SK-N-SH (cell line): ENCODE data around the gene DLGAP5. TPM values are rescaled to one million over a fixed set of nuclear protein-coding genes. Genes with fewer than 3 reads are reported as not detected.
A peak's percentile ranks its signal among the peaks of the same experiment; 100 is the strongest.

ENCODE experiments used
- CHD2 ChIP-seq: fragments of 150-350 bp; IDR thresholded peaks from 2 replicates; pipeline ENCODE4 v1.6.1; 2018; ENCODE audit warnings: low read length; ENCODE audit not compliant: partially characterized antibody
- CTCF ChIP-seq: fragments of 200-600 bp; sonication (generic); IDR thresholded peaks from 2 replicates; pipeline ENCODE4 v1.6.1; 2017; ENCODE audit warnings: antibody characterized with exemption, mild to moderate bottlenecking, moderate library complexity
- EP300 ChIP-seq, 2 experiments: IDR thresholded peaks; 2 replicates each; pipeline versions ENCODE4 v1.4.0 to v1.6.1; 2012; ENCODE audit warnings: borderline replicate concordance in 1 of 2, low read depth in 1 of 2, low read length in 1 of 2
- FOXM1 ChIP-seq: IDR thresholded peaks from 2 replicates; pipeline ENCODE4 v1.4.0; 2012; ENCODE audit warnings: low read depth, mild to moderate bottlenecking
- JUND ChIP-seq: IDR thresholded peaks from 2 replicates; pipeline ENCODE4 v1.4.0; 2012
- NFIC ChIP-seq: IDR thresholded peaks from 2 replicates; pipeline ENCODE4 v1.4.0; 2012; ENCODE audit warnings: borderline replicate concordance
- POLR2AphosphoS5 ChIP-seq: IDR thresholded peaks from 2 replicates; pipeline ENCODE4 v1.6.1; 2012; ENCODE audit warnings: low read depth, low read length
- REST ChIP-seq: IDR thresholded peaks from 2 replicates; pipeline ENCODE4 v1.6.1; 2012; ENCODE audit warnings: mild to moderate bottlenecking, low read depth, low read length, moderate library complexity
- SMC3 ChIP-seq: IDR thresholded peaks from 2 replicates; pipeline ENCODE4 v1.6.1; 2012; ENCODE audit warnings: low read depth, low read length, improper control_type of control experiment
- TEAD4 ChIP-seq: IDR thresholded peaks from 2 replicates; pipeline ENCODE4 v1.4.0; 2012; ENCODE audit warnings: mild to moderate bottlenecking, borderline replicate concordance; ENCODE audit not compliant: insufficient read depth
- USF1 ChIP-seq: IDR thresholded peaks from 2 replicates; pipeline ENCODE4 v1.4.0; 2012; ENCODE audit warnings: low read depth, borderline replicate concordance
- USF2 ChIP-seq: fragments of 150-350 bp; IDR thresholded peaks from 2 replicates; pipeline ENCODE4 v1.6.1; 2017; ENCODE audit warnings: antibody characterized with exemption, low read length, low read depth, borderline replicate concordance
- YY1 ChIP-seq: IDR thresholded peaks from 2 replicates; pipeline ENCODE4 v1.4.0; 2012; ENCODE audit warnings: low read depth, mild to moderate bottlenecking
- ZBTB33 ChIP-seq: IDR thresholded peaks from 2 replicates; pipeline ENCODE4 v1.4.0; 2012; ENCODE audit warnings: low read depth, borderline replicate concordance
- polyA plus RNA-seq, 3 experiments: library from polyadenylated mRNA; depleted of rRNA; stranded (reverse); fragments of >200 nt; gene quantifications; 2 replicates each; pipeline ENCODE4 v1.2.3, GENCODE V29; 2012
- TF ChIP-seq, protein P1 (sequence below): fragments of 150-350 bp; IDR thresholded peaks from 2 replicates; pipeline ENCODE4 v1.6.1; 2016; ENCODE audit warnings: mild to moderate bottlenecking, low read depth, low read length

DLGAP5 gene
- polyA plus RNA-seq, 1 of the 3 experiments (the other 2 are of a cell fraction): 6.4 TPM

GRCh38 chr14:55122440-55122986 is 68.9 kb downstream of the DLGAP5 start (continued):
- TF ChIP-seq USF2 (no peak), JUND (no peak), SMC3 (no peak), TEAD4 (no peak), ZBTB33 (no peak), NFIC (peak; percentile 73), CTCF (no peak), FOXM1 (no peak), USF1 (no peak), CHD2 (no peak), POLR2AphosphoS5 (no peak), REST (no peak), YY1 (peak; percentile 20; the same call in 1 of the 2 replicates), EP300 (IDR thresholded peaks at IDR 0.05; ENCODE audit: borderline replicate concordance in 1 of 2, low read depth in 1 of 2, low read length in 1 of 2) (peak in 1 of 2 experiments; percentile 18; a peak in 1 of 4 replicates)
- TF ChIP-seq, protein P1, sequence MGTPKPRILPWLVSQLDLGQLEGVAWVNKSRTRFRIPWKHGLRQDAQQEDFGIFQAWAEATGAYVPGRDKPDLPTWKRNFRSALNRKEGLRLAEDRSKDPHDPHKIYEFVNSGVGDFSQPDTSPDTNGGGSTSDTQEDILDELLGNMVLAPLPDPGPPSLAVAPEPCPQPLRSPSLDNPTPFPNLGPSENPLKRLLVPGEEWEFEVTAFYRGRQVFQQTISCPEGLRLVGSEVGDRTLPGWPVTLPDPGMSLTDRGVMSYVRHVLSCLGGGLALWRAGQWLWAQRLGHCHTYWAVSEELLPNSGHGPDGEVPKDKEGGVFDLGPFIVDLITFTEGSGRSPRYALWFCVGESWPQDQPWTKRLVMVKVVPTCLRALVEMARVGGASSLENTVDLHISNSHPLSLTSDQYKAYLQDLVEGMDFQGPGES: no peak
- TF ChIP-seq, all 33 proteins: peak for 8
